Thoracic aorta (tissue), 2 donors: Measurements from ENCODE around the gene ALDH3B2. TPM values are rescaled to one million over a fixed set of nuclear protein-coding genes. Genes with fewer than 3 reads are reported as not detected.
"Not testable (repeated sequence)": the region's sequence is repeated elsewhere in the genome, so short reads cannot be mapped to it uniquely, and the experiment has no call there.

Source experiments
- ATAC-seq: fragments of 150-250 bp; one replicate; pipeline ENCODE4 v1.8.0; 2017; ENCODE audit warnings: low read depth; ENCODE audit not compliant: insufficient number of reproducible peaks, low FRiP score
- DNase-seq: peaks from one replicate; pipeline ENCODE4 v3.0.0-alpha.2; 2020; ENCODE audit warnings: low spot score
- H3K27ac ChIP-seq, 2 donors: fragments of 200-600 bp; sonication (generic); 1 replicate in 1 of 2; 2 replicates in 1 of 2; pipeline ENCODE4 v1.5.1; 2016; ENCODE audit warnings: mild to moderate bottlenecking in 2 of 2, moderate library complexity in 2 of 2
- H3K27me3 ChIP-seq: fragments of 200-600 bp; sonication (generic); replicated peaks from 2 replicates; pipeline ENCODE4 v1.6.0; 2016; ENCODE audit warnings: mild to moderate bottlenecking; ENCODE audit not compliant: insufficient read depth
- H3K36me3 ChIP-seq: fragments of 200-600 bp; sonication (generic); one replicate; pipeline ENCODE4 v1.5.1; 2016
- H3K4me1 ChIP-seq, 2 donors: fragments of 200-600 bp; sonication (generic); 1 replicate in 1 of 2; 2 replicates in 1 of 2; pipeline versions ENCODE4 v1.5.1 to v1.6.0; 2016; ENCODE audit warnings: low read depth in 2 of 2, mild to moderate bottlenecking in 1 of 2; ENCODE audit not compliant: control insufficient read depth in 1 of 2
- H3K4me3 ChIP-seq: fragments of 200-600 bp; sonication (generic); 2 replicates; pipeline ENCODE4 v1.5.1; 2016; ENCODE audit warnings: mild to moderate bottlenecking
- H3K9me3 ChIP-seq: fragments of 200-600 bp; sonication (generic); 2 replicates; pipeline ENCODE4 v1.5.1; 2016
- CTCF ChIP-seq: fragments of 200-600 bp; sonication (generic); IDR thresholded peaks from one replicate; pipeline ENCODE4 v1.5.1; 2019; ENCODE audit warnings: antibody characterized with exemption
- total RNA-seq, 2 donors: library from RNA; depleted of rRNA; stranded (reverse); fragments of >200 nt; gene quantifications; one replicate each; pipeline versions ENCODE4 v1.1.0 to v1.2.3, GENCODE V29; 2016

ALDH3B2 gene
- total RNA-seq, 2 donors from 2014 or later, result not detected

GRCh38 chr11:67627812-67628624, 46.4 kb downstream of the ALDH3B2 start:
- H3K9me3 ChIP-seq, result no peaks in the 10 kb centered on the region

DNA sequence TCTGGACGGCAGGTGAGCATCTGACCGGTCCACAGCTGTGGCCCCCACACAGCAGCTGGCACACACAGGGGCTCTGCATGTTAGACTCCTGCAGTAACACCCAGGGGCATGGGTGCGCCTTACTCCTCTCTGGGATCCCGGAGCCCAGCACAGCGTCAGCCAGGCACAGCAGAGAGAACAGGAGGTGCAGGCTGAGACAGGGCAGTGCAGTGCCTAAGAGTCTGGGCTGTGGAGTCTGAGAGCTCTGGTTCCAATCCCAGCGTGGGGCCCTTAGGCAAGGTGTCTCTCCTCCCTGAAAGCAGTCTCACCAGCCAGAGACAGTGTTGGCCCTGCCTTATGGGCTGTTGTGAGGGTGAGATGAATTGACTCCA, 47.0 kb downstream of the ALDH3B2 start:
- ATAC-seq (no peak), DNase-seq (no peak)
- Histone ChIP-seq H3K27ac (no peak overlapping the region), H3K4me1 (peaks cover 5 to 22% of the 10 kb centered on the region in 2 donors), H3K36me3 (no peaks in the 10 kb centered on the region), H3K4me3 (no peak overlapping the region), H3K27me3 (no peaks in the 10 kb centered on the region), H3K9me3 (no peaks in the 10 kb centered on the region)
- no peak for TF ChIP-seq CTCF

More at GRCh38 chr11:67627812-67628624, 46.4 kb downstream of the ALDH3B2 start:
- no peak overlapping the region for H3K27ac ChIP-seq
- H3K4me3 ChIP-seq, result no peak overlapping the region
- no peaks in the 10 kb centered on the region for H3K36me3 ChIP-seq
- DNase-seq (no peak), ATAC-seq (no peak)
- H3K27me3 ChIP-seq, result no peaks in the 10 kb centered on the region
- TF ChIP-seq CTCF, result no peak
- H3K4me1 ChIP-seq, result peaks cover 5 to 22% of the 10 kb centered on the region in 2 donors

- no peak for TF ChIP-seq CTCF
- DNase-seq (no peak), ATAC-seq (no peak)
- no peaks in the 10 kb centered on the region for H3K36me3 ChIP-seq
- H3K4me1 ChIP-seq, result peaks cover 5 to 22% of the 10 kb centered on the region in 2 donors
- no peaks in the 10 kb centered on the region for H3K9me3 ChIP-seq
- no peak overlapping the region for H3K27ac ChIP-seq
- H3K27me3 ChIP-seq, result no peaks in the 10 kb centered on the region
- H3K4me3 ChIP-seq, result no peak overlapping the region
Observed at GRCh38 chr11:67626970-67627369, 47.5 kb downstream of the ALDH3B2 start.

DNA sequence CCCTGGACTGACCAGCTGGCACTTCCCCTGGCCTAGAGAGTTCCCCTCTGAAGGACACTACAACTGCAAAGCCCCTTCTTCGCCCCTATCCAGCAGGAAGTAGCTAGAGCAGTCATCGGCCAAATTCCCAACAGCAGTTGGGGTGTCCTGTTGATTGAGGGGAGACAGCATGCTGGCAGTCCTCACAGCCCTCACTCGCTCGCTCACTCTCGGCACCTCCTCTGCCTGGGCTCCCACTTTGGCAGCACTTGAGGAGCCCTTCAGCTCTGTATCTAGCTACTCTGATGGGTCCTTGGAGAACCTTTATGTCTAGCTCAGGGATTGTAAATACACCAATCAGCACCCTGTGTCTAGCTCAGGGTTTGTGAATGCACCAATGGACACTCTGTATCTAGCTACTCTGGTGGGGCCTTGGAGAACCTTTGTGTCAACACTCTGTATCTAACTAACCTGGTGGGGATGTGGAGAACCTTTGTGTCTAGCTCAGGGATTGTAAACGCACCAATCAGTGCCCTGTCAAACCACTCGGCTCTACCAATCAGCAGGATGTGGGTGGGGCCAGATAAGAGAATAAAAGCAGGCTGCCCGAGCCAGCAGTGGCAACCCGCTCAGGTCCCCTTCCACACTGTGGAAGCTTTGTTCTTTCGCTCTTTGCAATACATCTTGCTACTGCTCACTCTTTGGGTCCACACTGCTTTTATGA, 48.1 kb downstream of the ALDH3B2 start:
- H3K27ac ChIP-seq, result not testable (repeated sequence)

DNA sequence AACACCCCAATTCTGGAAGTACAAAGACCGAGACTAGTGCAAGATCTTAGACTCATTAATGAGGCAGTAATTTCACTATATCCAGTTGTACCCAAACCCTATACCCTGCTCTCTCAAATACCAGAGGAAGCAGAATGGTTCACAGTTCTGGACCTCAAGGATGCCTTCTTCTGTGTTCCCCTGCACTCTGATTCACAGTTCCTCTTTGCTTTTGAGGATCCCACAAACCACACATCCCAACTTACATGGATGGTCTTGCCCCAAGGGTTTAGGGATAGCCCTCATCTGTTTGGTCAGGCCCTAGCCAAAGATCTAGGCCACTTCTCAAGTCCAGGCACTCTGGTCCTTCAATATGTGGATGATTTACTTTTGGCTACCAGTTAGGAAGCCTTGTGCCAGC, 50.6 kb downstream of the ALDH3B2 start:
- not testable (repeated sequence) for H3K4me3 ChIP-seq, H3K4me1 ChIP-seq, H3K9me3 ChIP-seq, H3K36me3 ChIP-seq, H3K27ac ChIP-seq, H3K27me3 ChIP-seq, ATAC-seq, DNase-seq

More for the DNA sequence above, 48.1 kb downstream of the ALDH3B2 start:
- not testable (repeated sequence) for H3K9me3 ChIP-seq, H3K4me3 ChIP-seq, DNase-seq, ATAC-seq, H3K36me3 ChIP-seq, H3K27me3 ChIP-seq
- H3K4me1 ChIP-seq, result peaks cover 5 to 21% of the 10 kb centered on the region in 2 donors

DNA sequence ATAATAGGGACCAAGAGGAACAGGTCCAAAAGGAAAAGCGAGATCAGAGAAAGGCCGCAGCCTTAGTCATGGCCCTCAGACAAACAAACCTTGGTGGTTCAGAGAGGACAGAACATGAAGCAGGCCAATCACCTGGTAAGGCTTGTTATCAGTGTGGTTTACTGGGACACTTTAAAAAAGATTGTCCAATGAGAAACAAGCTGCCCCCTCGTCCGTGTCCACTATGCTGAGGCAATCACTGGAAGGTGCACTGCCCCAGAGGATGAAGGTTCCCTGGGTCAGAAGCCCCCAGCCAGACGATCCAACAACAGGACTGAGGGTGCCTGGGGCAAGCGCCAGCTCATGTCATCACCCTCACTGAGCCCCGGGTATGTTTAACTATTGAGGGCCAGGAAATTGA, 51.5 kb downstream of the ALDH3B2 start:
- not testable (repeated sequence) for ATAC-seq, H3K27ac ChIP-seq, DNase-seq, H3K9me3 ChIP-seq, H3K4me1 ChIP-seq, H3K36me3 ChIP-seq, H3K4me3 ChIP-seq, H3K27me3 ChIP-seq

GRCh38 chr11:67621928-67622327, 52.5 kb downstream of the ALDH3B2 start:
- not testable (repeated sequence) for ATAC-seq, H3K36me3 ChIP-seq, H3K27me3 ChIP-seq, H3K4me1 ChIP-seq, DNase-seq, H3K4me3 ChIP-seq, H3K9me3 ChIP-seq, H3K27ac ChIP-seq

DNA sequence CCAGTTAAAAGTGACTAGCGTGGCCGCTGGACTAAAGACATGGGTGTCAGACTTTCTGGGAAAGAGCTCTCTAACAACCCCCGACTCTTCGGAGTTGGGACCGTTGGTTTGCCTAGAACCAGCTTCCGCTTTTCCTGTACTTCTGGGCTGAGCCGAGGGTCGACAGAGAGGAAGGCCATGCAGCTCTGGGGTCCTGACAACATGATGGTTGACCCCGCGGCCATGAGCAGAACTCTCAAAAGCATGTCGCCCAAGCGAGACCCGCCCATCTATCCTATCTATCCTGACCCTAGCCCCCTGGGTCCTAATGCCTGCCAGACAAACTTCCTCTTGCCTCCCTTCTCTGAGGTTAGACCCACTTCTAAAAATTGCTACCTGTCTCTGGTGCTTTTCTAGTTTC, 53.8 kb downstream of the ALDH3B2 start:
- DNase-seq, ATAC-seq, H3K9me3 ChIP-seq: not testable (repeated sequence)

DNA sequence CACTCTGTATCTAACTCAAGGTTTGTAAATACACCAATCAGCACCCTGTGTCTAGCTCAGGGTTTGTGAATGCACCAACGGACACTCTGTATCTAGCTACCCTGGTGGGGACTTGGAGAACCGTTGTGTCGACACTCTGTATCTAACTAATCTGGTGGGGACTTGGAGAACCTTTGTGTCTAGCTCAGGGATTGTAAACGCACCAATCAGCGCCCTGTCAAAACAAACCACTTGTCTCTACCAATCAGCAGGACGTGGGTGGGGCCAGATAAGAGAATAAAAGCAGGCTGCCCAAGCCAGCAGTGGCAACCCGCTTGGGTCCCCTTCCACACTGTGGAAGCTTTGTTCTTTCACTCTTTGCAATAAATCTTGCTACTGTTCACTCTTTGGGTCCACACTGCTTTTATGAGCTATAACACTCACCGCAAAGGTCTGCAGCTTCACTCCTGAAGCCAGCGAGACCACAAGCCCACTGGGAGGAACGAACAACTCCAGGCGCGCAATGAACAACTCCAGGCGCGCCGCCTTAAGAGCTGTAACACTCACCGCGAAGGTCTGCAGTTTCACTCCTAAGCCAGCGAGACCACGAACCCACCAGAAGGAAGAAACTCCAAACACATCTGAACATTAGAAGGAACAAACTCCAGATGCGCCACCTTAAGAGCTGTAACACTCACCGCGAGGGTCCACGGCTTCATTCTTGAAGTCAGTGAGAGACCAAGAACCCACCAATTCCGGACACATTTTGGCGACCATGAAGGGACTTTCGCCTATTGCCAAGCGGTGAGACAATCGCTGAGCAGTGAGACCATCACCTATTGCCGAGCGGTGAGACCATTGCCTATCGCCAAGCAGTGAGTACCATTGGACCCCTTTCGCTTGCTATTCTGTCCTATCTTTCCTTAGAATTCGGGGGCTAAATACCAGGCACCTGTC, 54.5 kb downstream of the ALDH3B2 start:
- not testable (repeated sequence) for H3K27ac ChIP-seq, ATAC-seq, H3K4me3 ChIP-seq, H3K36me3 ChIP-seq, DNase-seq, H3K4me1 ChIP-seq, H3K9me3 ChIP-seq, H3K27me3 ChIP-seq

More for the DNA sequence above, 53.8 kb downstream of the ALDH3B2 start:
- not testable (repeated sequence) for H3K27me3 ChIP-seq, H3K4me3 ChIP-seq, H3K27ac ChIP-seq, H3K4me1 ChIP-seq, H3K36me3 ChIP-seq
